Erythroblast (primary cell): Measurements from ENCODE around the gene CLDN18.

Source experiments
- GATA1 ChIP-seq: IDR thresholded peaks from 2 replicates; pipeline ENCODE4 v1.6.1; 2011; ENCODE audit warnings: low read depth, mild to moderate bottlenecking, control low read depth, low read length, moderate library complexity
- POLR2A ChIP-seq: IDR thresholded peaks from 2 replicates; pipeline ENCODE4 v1.6.1; 2011; ENCODE audit warnings: mild to moderate bottlenecking, low read length

- no peak for TF ChIP-seq POLR2A
- no peak for TF ChIP-seq GATA1
These were observed 73.0 kb downstream of the CLDN18 start for GRCh38 chr3:138082992-138083386.
